SK-N-SH (cell line): ENCODE data around the gene PNPLA5. TPM values are rescaled to one million over a fixed set of nuclear protein-coding genes. Genes with fewer than 3 reads are reported as not detected.

Experiments used
- CTCF ChIA-PET: fragments of 300-600, 350-600 bp; formaldehyde crosslinking; extraction: SDS; loops from one replicate; lab custom pipeline; 2021; lab: Yijun Ruan, JAX
- POLR2A ChIA-PET: fragments of 350-600 bp; sonication (Branson Sonifier 250); formaldehyde crosslinking; extraction: SDS; loops from one replicate; lab custom pipeline; 2020; ENCODE audit warnings: antibody characterized with exemption, inconsistent platforms; lab: Yijun Ruan, JAX
- DNase-seq: peaks from one replicate; pipeline ENCODE4 v3.0.0; 2012
- H2AFZ ChIP-seq: fragments of 200-600 bp; sonication (generic); 2 replicates; pipeline ENCODE4 v1.8.1; 2016; ENCODE audit warnings: antibody characterized with exemption, mild to moderate bottlenecking, low read depth
- H3F3A ChIP-seq: fragments of 200-600 bp; sonication (generic); replicated peaks from 2 replicates; pipeline ENCODE3; 2016; ENCODE audit warnings: antibody characterized with exemption, mild to moderate bottlenecking; ENCODE audit not compliant: insufficient read depth
- H3K27ac ChIP-seq, 2 experiments: fragments of 200-500 bp in 1 of 2; fragments of 200-600 bp in 1 of 2; sonication (Bioruptor generic) in 1 of 2; sonication (generic), shearing (Covaris generic) in 1 of 2; 2 replicates each; pipeline versions ENCODE4 v1.5.1 to v1.6.1; 2014 to 2016; ENCODE audit warnings: low read depth in 2 of 2, inconsistent platforms in 1 of 2, low read length in 1 of 2, mild to moderate bottlenecking in 1 of 2, mixed read lengths in 1 of 2
- H3K27me3 ChIP-seq: fragments of 200-600 bp; sonication (generic), shearing (Covaris generic); 2 replicates; pipeline ENCODE4 v1.6.1; 2016; ENCODE audit warnings: mixed run types; ENCODE audit not compliant: insufficient read depth
- H3K36me3 ChIP-seq, 2 experiments: fragments of 200-500 bp in 1 of 2; fragments of 200-600 bp in 1 of 2; sonication (Bioruptor generic) in 1 of 2; sonication (generic) in 1 of 2; replicated peaks in 1 of 2; 2 replicates each; pipeline versions ENCODE3 to v1.5.1; 2014 to 2016; ENCODE audit warnings: low read length in 1 of 2, mild to moderate bottlenecking in 1 of 2; ENCODE audit not compliant: insufficient read depth in 2 of 2, control insufficient read depth in 1 of 2
- H3K4me1 ChIP-seq, 2 experiments: fragments of 200-500 bp in 1 of 2; fragments of 200-600 bp in 1 of 2; sonication (Bioruptor generic) in 1 of 2; sonication (generic), shearing (Covaris generic) in 1 of 2; 2 replicates each; pipeline versions ENCODE4 v1.5.1 to v1.6.1; 2014 to 2016; ENCODE audit warnings: low read depth in 1 of 2, low read length in 1 of 2, mixed run types in 1 of 2; ENCODE audit not compliant: insufficient read depth in 2 of 2, control insufficient read depth in 1 of 2
- H3K4me2 ChIP-seq: fragments of 200-600 bp; sonication (generic), shearing (Covaris generic); 2 replicates; pipeline ENCODE4 v1.6.1; 2017; ENCODE audit warnings: mixed run types
- H3K4me3 ChIP-seq, 2 experiments: fragments of 200-500 bp in 1 of 2; fragments of 200-600 bp in 1 of 2; sonication (Bioruptor generic) in 1 of 2; sonication (generic), shearing (Covaris generic) in 1 of 2; 2 replicates each; pipeline versions ENCODE4 v1.5.1 to v1.8.1; 2014 to 2016; ENCODE audit warnings: low read depth in 2 of 2, inconsistent platforms in 1 of 2, low read length in 1 of 2, mild to moderate bottlenecking in 1 of 2, mixed read lengths in 1 of 2, moderate library complexity in 1 of 2
- H3K79me2 ChIP-seq: fragments of 200-600 bp; sonication (generic); 2 replicates; pipeline ENCODE4 v1.8.1; 2017; ENCODE audit warnings: mild to moderate bottlenecking; ENCODE audit not compliant: insufficient read depth
- H3K9ac ChIP-seq: fragments of 200-600 bp; sonication (generic); 2 replicates; pipeline ENCODE4 v1.6.1; 2017; ENCODE audit warnings: mixed run types
- H3K9me2 ChIP-seq: fragments of 200-600 bp; sonication (generic); 2 replicates; pipeline ENCODE4 v1.6.1; 2017; ENCODE audit warnings: mixed run types
- H3K9me3 ChIP-seq: fragments of 200-600 bp; sonication (generic); 2 replicates; pipeline ENCODE4 v1.6.1; 2017; ENCODE audit warnings: mixed run types, mild to moderate bottlenecking, moderate library complexity
- H4K20me1 ChIP-seq: fragments of 200-600 bp; sonication (generic); 2 replicates; pipeline ENCODE4 v1.6.1; 2017; ENCODE audit warnings: mild to moderate bottlenecking, mixed run types; ENCODE audit not compliant: insufficient read depth
- CHD2 ChIP-seq: fragments of 150-350 bp; IDR thresholded peaks from 2 replicates; pipeline ENCODE4 v1.6.1; 2018; ENCODE audit warnings: low read length; ENCODE audit not compliant: partially characterized antibody
- EP300 ChIP-seq, 2 experiments: IDR thresholded peaks; 2 replicates each; pipeline versions ENCODE4 v1.4.0 to v1.6.1; 2012; ENCODE audit warnings: borderline replicate concordance in 1 of 2, low read depth in 1 of 2, low read length in 1 of 2
- EZH2phosphoT487 ChIP-seq: fragments of 200-600 bp; sonication (generic); IDR thresholded peaks from 2 replicates; pipeline ENCODE4 v1.6.1; 2017; ENCODE audit warnings: low read depth, mixed run types, mild to moderate bottlenecking, antibody characterized with exemption, moderate library complexity, borderline replicate concordance
- FOXJ3 ChIP-seq: sonication (generic); formaldehyde crosslinking; IDR thresholded peaks from 2 replicates; pipeline ENCODE4 v1.5.1; 2020; ENCODE audit warnings: mild to moderate bottlenecking, missing genetic modification reagents
- GATA2 ChIP-seq: sonication (generic); formaldehyde crosslinking; IDR thresholded peaks from 2 replicates; pipeline ENCODE4 v1.5.0; 2020; ENCODE audit warnings: mild to moderate bottlenecking, missing genetic modification reagents
- MEF2A ChIP-seq: IDR thresholded peaks from 2 replicates; pipeline ENCODE4 v1.4.0; 2012; ENCODE audit warnings: low read depth, borderline replicate concordance
- MXI1 ChIP-seq: IDR thresholded peaks from 2 replicates; pipeline ENCODE4 v1.6.1; 2012; ENCODE audit warnings: mild to moderate bottlenecking, low read depth, low read length, improper control_type of control experiment
- NFIC ChIP-seq: IDR thresholded peaks from 2 replicates; pipeline ENCODE4 v1.4.0; 2012; ENCODE audit warnings: borderline replicate concordance
- POLR2AphosphoS5 ChIP-seq: IDR thresholded peaks from 2 replicates; pipeline ENCODE4 v1.6.1; 2012; ENCODE audit warnings: low read depth, low read length
- RAD21 ChIP-seq: IDR thresholded peaks from 2 replicates; pipeline ENCODE4 v1.6.1; 2012; ENCODE audit warnings: mild to moderate bottlenecking, low read length
- RFX5 ChIP-seq: IDR thresholded peaks from 2 replicates; pipeline ENCODE4 v1.6.1; 2012; ENCODE audit warnings: mild to moderate bottlenecking, improper control_type of control experiment, low read length
- RXRA ChIP-seq: IDR thresholded peaks from 2 replicates; pipeline ENCODE4 v1.4.0; 2012; ENCODE audit warnings: low read depth, mild to moderate bottlenecking, borderline replicate concordance
- TAF1 ChIP-seq: IDR thresholded peaks from 2 replicates; pipeline ENCODE4 v1.6.1; 2012; ENCODE audit warnings: low read depth, mild to moderate bottlenecking, low read length, moderate library complexity, borderline replicate concordance
- TEAD4 ChIP-seq: IDR thresholded peaks from 2 replicates; pipeline ENCODE4 v1.4.0; 2012; ENCODE audit warnings: mild to moderate bottlenecking, borderline replicate concordance; ENCODE audit not compliant: insufficient read depth
- YY1 ChIP-seq: IDR thresholded peaks from 2 replicates; pipeline ENCODE4 v1.4.0; 2012; ENCODE audit warnings: low read depth, mild to moderate bottlenecking
- WGBS: methylation state at CpG from one replicate; pipeline ENCODE4 v1.1.6; 2017; ENCODE audit warnings: low lambda C conversion rate; 5-methylcytosine and 5-hydroxymethylcytosine counted together
- polyA plus RNA-seq, 3 experiments: library from polyadenylated mRNA; depleted of rRNA; stranded (reverse); fragments of >200 nt; gene quantifications; 2 replicates each; pipeline ENCODE4 v1.2.3, GENCODE V29; 2012
- TF ChIP-seq, protein P1 (sequence below): IDR thresholded peaks from 2 replicates; pipeline ENCODE4 v1.6.1; 2012; ENCODE audit warnings: mild to moderate bottlenecking, low read depth, low read length, moderate library complexity
- TF ChIP-seq, protein P2 (sequence below): IDR thresholded peaks from 2 replicates; pipeline ENCODE4 v1.4.0; 2012; ENCODE audit warnings: low read depth, borderline replicate concordance
- TF ChIP-seq, protein P3 (sequence below): IDR thresholded peaks from 2 replicates; pipeline ENCODE4 v1.4.0; 2012; ENCODE audit warnings: low read depth
- TF ChIP-seq, protein P4 (sequence below): fragments of 150-350 bp; IDR thresholded peaks from 2 replicates; pipeline ENCODE4 v1.6.1; 2016; ENCODE audit warnings: mild to moderate bottlenecking, low read depth, low read length
- TF ChIP-seq, protein P5 (sequence below): IDR thresholded peaks from 2 replicates; pipeline ENCODE4 v1.4.0; 2012; ENCODE audit warnings: low read depth, borderline replicate concordance

Gene PNPLA5
- polyA plus RNA-seq, 1 of the 3 experiments (the other 2 are of a cell fraction), result not detected

DNA sequence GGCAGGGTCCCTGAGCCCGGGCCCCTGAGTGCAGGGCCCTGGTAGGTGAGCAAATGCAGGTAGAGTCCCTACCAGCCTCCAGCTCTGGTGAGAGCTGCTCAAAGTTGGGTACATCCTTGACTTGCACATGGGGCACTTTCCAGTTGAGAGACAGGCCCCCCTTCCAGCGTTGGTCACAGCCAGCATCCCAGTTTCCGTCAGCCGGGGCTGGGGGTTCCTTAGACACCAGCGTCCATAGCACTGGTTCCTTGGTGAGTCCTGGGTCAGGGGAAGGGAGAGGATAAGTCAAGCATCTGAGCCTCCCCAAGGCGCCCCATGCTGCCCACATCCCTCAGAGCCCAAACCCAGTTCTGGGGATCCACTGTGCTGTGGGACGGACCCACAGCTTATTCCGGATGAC lies 5.6 kb downstream of the PNPLA5 start:
- TF ChIP-seq, protein P1, sequence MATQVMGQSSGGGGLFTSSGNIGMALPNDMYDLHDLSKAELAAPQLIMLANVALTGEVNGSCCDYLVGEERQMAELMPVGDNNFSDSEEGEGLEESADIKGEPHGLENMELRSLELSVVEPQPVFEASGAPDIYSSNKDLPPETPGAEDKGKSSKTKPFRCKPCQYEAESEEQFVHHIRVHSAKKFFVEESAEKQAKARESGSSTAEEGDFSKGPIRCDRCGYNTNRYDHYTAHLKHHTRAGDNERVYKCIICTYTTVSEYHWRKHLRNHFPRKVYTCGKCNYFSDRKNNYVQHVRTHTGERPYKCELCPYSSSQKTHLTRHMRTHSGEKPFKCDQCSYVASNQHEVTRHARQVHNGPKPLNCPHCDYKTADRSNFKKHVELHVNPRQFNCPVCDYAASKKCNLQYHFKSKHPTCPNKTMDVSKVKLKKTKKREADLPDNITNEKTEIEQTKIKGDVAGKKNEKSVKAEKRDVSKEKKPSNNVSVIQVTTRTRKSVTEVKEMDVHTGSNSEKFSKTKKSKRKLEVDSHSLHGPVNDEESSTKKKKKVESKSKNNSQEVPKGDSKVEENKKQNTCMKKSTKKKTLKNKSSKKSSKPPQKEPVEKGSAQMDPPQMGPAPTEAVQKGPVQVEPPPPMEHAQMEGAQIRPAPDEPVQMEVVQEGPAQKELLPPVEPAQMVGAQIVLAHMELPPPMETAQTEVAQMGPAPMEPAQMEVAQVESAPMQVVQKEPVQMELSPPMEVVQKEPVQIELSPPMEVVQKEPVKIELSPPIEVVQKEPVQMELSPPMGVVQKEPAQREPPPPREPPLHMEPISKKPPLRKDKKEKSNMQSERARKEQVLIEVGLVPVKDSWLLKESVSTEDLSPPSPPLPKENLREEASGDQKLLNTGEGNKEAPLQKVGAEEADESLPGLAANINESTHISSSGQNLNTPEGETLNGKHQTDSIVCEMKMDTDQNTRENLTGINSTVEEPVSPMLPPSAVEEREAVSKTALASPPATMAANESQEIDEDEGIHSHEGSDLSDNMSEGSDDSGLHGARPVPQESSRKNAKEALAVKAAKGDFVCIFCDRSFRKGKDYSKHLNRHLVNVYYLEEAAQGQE, result no peak
- TF ChIP-seq EZH2phosphoT487, result no peak
- TF ChIP-seq, protein P2, sequence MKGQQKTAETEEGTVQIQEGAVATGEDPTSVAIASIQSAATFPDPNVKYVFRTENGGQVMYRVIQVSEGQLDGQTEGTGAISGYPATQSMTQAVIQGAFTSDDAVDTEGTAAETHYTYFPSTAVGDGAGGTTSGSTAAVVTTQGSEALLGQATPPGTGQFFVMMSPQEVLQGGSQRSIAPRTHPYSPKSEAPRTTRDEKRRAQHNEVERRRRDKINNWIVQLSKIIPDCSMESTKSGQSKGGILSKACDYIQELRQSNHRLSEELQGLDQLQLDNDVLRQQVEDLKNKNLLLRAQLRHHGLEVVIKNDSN, result no peak
- TF ChIP-seq, protein P3, sequence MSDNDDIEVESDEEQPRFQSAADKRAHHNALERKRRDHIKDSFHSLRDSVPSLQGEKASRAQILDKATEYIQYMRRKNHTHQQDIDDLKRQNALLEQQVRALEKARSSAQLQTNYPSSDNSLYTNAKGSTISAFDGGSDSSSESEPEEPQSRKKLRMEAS, result no peak
- TF ChIP-seq MEF2A, result no peak
- no peak for TF ChIP-seq YY1
- no peak for TF ChIP-seq FOXJ3 (CRISPR knock-in tag)
- TF ChIP-seq, protein P4, sequence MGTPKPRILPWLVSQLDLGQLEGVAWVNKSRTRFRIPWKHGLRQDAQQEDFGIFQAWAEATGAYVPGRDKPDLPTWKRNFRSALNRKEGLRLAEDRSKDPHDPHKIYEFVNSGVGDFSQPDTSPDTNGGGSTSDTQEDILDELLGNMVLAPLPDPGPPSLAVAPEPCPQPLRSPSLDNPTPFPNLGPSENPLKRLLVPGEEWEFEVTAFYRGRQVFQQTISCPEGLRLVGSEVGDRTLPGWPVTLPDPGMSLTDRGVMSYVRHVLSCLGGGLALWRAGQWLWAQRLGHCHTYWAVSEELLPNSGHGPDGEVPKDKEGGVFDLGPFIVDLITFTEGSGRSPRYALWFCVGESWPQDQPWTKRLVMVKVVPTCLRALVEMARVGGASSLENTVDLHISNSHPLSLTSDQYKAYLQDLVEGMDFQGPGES, result no peak
- no peak for TF ChIP-seq GATA2 (CRISPR knock-in tag)
- TF ChIP-seq, protein P5, sequence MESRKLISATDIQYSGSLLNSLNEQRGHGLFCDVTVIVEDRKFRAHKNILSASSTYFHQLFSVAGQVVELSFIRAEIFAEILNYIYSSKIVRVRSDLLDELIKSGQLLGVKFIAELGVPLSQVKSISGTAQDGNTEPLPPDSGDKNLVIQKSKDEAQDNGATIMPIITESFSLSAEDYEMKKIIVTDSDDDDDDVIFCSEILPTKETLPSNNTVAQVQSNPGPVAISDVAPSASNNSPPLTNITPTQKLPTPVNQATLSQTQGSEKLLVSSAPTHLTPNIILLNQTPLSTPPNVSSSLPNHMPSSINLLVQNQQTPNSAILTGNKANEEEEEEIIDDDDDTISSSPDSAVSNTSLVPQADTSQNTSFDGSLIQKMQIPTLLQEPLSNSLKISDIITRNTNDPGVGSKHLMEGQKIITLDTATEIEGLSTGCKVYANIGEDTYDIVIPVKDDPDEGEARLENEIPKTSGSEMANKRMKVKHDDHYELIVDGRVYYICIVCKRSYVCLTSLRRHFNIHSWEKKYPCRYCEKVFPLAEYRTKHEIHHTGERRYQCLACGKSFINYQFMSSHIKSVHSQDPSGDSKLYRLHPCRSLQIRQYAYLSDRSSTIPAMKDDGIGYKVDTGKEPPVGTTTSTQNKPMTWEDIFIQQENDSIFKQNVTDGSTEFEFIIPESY, result no peak
- no peak for TF ChIP-seq TEAD4
- no peak for TF ChIP-seq POLR2AphosphoS5
- no peak for TF ChIP-seq RAD21
- TF ChIP-seq TAF1, result no peak
- no peak for TF ChIP-seq RXRA
- no peak for TF ChIP-seq RFX5
- TF ChIP-seq NFIC, result no peak
- no peak for TF ChIP-seq MXI1
- TF ChIP-seq EP300 (IDR thresholded peaks at IDR 0.05; ENCODE audit: borderline replicate concordance in 1 of 2, low read depth in 1 of 2, low read length in 1 of 2), result no peak
- TF ChIP-seq CHD2, result no peak
- ChIA-PET CTCF (interaction anchor here (1.3 to 2.6 kb wide), 5 partner anchors 9 to 59 kb away, joined by 3 to 14 read pairs (median 9); no protein-coding TSS in a partner anchor), POLR2A (no interaction called here)
- Histone ChIP-seq H3K4me2 (no peak overlapping the region), H3K36me3 (no peaks in the 10 kb centered on the region), H4K20me1 (no peaks in the 10 kb centered on the region), H3F3A (no peaks in the 10 kb centered on the region), H3K4me1 (no peaks in the 10 kb centered on the region; a peak in 1 of 4 replicates), H3K27ac (no peak overlapping the region), H3K9ac (no peak overlapping the region), H3K79me2 (no peaks in the 10 kb centered on the region), H3K4me3 (no peak overlapping the region), H3K27me3 (no peaks in the 10 kb centered on the region; the same call in 1 of the 2 replicates), H3K9me3 (no peaks in the 10 kb centered on the region), H3K9me2 (no peaks in the 10 kb centered on the region), H2AFZ (no peak overlapping the region)
- WGBS, result 100% methylated on average over 1 of the region's 8 CpGs
- no peak for DNase-seq
